ENCODE data around the gene GRHL1.

DNA sequence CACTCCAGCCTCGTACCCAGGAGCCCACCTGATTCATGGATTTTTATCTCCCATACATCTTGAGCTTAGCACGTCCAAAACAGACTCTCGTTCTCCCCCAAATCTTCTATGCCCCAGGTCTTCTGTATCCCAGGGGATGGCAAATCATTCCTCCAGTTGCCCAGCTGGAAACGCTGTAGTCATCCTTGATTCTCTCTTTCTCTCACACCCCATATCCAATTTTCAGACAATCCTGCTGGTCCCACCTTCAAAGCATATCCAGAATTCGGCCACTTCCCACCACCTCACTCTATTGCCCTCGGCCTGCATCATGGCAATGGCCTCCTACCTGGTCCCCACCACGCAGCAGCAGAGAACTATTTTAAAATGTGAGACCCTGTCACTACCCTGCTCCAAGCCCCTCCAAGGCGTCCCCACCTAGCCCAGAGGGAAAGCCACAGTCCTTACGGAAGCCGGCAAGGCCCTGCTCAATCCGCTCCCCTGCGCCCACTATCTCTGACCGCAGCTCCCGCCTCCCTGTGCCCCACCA lies 1.4 kb upstream of the GRHL1 start:
- TF ChIP-seq, protein P1, sequence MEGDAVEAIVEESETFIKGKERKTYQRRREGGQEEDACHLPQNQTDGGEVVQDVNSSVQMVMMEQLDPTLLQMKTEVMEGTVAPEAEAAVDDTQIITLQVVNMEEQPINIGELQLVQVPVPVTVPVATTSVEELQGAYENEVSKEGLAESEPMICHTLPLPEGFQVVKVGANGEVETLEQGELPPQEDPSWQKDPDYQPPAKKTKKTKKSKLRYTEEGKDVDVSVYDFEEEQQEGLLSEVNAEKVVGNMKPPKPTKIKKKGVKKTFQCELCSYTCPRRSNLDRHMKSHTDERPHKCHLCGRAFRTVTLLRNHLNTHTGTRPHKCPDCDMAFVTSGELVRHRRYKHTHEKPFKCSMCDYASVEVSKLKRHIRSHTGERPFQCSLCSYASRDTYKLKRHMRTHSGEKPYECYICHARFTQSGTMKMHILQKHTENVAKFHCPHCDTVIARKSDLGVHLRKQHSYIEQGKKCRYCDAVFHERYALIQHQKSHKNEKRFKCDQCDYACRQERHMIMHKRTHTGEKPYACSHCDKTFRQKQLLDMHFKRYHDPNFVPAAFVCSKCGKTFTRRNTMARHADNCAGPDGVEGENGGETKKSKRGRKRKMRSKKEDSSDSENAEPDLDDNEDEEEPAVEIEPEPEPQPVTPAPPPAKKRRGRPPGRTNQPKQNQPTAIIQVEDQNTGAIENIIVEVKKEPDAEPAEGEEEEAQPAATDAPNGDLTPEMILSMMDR (IDR thresholded peaks at IDR 0.05): no peak
- TF ChIP-seq POLR2A (IDR thresholded peaks at IDR 0.05): no peak
